ENCODE results near the gene ZSWIM4.

The ZSWIM4 gene

DNA sequence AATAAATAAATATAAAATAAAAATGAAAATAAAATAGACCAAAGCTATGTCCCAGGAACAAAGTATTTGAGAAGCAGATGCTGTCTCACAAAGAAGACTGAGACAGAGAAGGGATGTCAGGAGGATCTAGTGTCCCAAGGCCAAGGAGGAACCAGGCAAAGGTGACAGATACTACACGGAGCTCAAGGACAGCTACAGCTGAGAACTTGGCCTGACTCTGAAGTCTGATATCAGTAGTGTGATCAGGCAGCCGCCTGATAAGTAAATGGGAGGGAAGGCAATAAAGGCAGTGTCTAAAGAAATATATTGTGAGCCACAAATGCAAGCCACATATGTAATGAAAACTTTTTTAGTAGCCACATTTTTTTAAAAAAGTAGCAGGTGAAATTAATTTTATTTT lies 61.3 kb downstream of the ZSWIM4 start:
- no peak for ATAC-seq
- no peak for TF ChIP-seq ZC3H10 (CRISPR knock-in tag; IDR thresholded peaks at IDR 0.05)
- TF ChIP-seq POU6F1 (CRISPR knock-in tag; IDR thresholded peaks at IDR 0.05; ENCODE audit: borderline replicate concordance, low read depth), result no peak
- TF ChIP-seq ARNTL (CRISPR knock-in tag; IDR thresholded peaks at IDR 0.05; ENCODE audit: borderline replicate concordance, low read depth), result no peak
- TF ChIP-seq TOX (CRISPR knock-in tag; IDR thresholded peaks at IDR 0.05; ENCODE audit: borderline replicate concordance), result no peak
- no peak for TF ChIP-seq PATZ1 (CRISPR knock-in tag; IDR thresholded peaks at IDR 0.05; ENCODE audit: borderline replicate concordance)
- TF ChIP-seq PPARA (CRISPR knock-in tag; IDR thresholded peaks at IDR 0.05; ENCODE audit: borderline replicate concordance), result no peak
- no peak for TF ChIP-seq ZNF8 (CRISPR knock-in tag; IDR thresholded peaks at IDR 0.05)
- TF ChIP-seq TSHZ2 (CRISPR knock-in tag; IDR thresholded peaks at IDR 0.05), result no peak
- no peak for TF ChIP-seq ESRRG (CRISPR knock-in tag; IDR thresholded peaks at IDR 0.05)
- TF ChIP-seq GLIS3 (CRISPR knock-in tag; IDR thresholded peaks at IDR 0.05), result no peak
- TF ChIP-seq ISL1 (CRISPR knock-in tag; IDR thresholded peaks at IDR 0.05), result no peak
- TF ChIP-seq TCF4 (CRISPR knock-in tag; IDR thresholded peaks at IDR 0.05; ENCODE audit: borderline replicate concordance), result no peak
- no peak for TF ChIP-seq BACH2 (CRISPR knock-in tag; IDR thresholded peaks at IDR 0.05; ENCODE audit: borderline replicate concordance)
- TF ChIP-seq ZNF70 (CRISPR knock-in tag; IDR thresholded peaks at IDR 0.05), result no peak
- TF ChIP-seq OSR1 (CRISPR knock-in tag; IDR thresholded peaks at IDR 0.05), result no peak
- TF ChIP-seq SNAI2 (CRISPR knock-in tag; IDR thresholded peaks at IDR 0.05), result no peak
- TF ChIP-seq ZFP3 (CRISPR knock-in tag; IDR thresholded peaks at IDR 0.05), result no peak

DNA sequence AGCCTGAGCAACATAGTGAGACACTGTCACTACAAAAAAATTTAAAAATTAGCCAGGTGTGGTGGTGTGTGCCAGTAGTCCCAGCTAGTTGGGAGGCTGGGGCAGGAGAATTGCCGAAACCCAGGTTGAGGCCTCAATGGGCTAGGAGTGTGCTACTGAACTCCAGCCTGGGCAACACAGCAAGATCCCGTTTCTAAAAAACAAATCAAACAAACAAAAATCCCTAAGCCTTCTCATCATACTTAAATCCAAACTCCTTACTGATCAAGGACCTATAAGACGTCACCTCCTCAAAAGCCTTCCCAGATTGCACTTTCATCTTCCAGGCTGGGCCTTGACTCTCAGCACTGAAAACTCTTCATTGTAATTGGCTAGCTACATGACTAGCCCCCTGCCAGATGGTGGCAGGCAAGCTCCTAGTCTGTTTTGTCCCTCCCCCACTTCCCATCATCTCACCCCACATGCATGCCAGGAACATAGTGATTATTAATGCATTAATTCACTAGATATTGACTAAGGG lies 64.2 kb downstream of the ZSWIM4 start:
- ATAC-seq, result no peak
- TF ChIP-seq ZFP3 (CRISPR knock-in tag; IDR thresholded peaks at IDR 0.05), result peak; percentile 61; the same call in 1 of the 2 replicates
- TF ChIP-seq ZNF70 (CRISPR knock-in tag; IDR thresholded peaks at IDR 0.05), result no peak
- no peak for TF ChIP-seq GLIS3 (CRISPR knock-in tag; IDR thresholded peaks at IDR 0.05)

- no peak for ATAC-seq
- TF ChIP-seq RARB (CRISPR knock-in tag; IDR thresholded peaks at IDR 0.05) (no peak), OSR1 (CRISPR knock-in tag; IDR thresholded peaks at IDR 0.05) (no peak), ZNF8 (CRISPR knock-in tag; IDR thresholded peaks at IDR 0.05) (no peak), SNAI2 (CRISPR knock-in tag; IDR thresholded peaks at IDR 0.05) (no peak), PATZ1 (CRISPR knock-in tag; IDR thresholded peaks at IDR 0.05; ENCODE audit: borderline replicate concordance) (no peak), ZC3H10 (CRISPR knock-in tag; IDR thresholded peaks at IDR 0.05) (no peak), TOX (CRISPR knock-in tag; IDR thresholded peaks at IDR 0.05; ENCODE audit: borderline replicate concordance) (no peak)
Observed at GRCh38 chr19:13860679-13861391, 65.6 kb downstream of the ZSWIM4 start.

DNA sequence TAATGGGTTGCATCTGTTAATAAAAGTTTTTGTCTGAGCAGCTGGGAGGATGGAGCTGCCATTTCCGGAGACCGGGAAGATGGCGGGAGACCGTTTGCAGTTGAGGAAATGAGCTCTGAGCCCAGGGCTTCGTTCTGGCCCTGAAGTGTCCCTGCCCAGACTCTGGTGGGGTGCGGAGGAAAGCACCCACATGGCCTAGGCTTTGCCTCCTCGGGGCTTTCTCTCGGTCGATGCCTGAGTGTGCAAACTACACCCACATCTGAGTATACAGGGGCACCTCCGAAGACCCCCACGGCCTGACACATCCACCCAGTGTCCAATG lies 66.1 kb downstream of the ZSWIM4 start:
- no peak for TF ChIP-seq ISL1 (CRISPR knock-in tag; IDR thresholded peaks at IDR 0.05)
- TF ChIP-seq BACH2 (CRISPR knock-in tag; IDR thresholded peaks at IDR 0.05; ENCODE audit: borderline replicate concordance), result no peak
- TF ChIP-seq RARB (CRISPR knock-in tag; IDR thresholded peaks at IDR 0.05), result no peak
- no peak for TF ChIP-seq OSR1 (CRISPR knock-in tag; IDR thresholded peaks at IDR 0.05)
- TF ChIP-seq PPARA (CRISPR knock-in tag; IDR thresholded peaks at IDR 0.05; ENCODE audit: borderline replicate concordance), result no peak
- no peak for TF ChIP-seq POU6F1 (CRISPR knock-in tag; IDR thresholded peaks at IDR 0.05; ENCODE audit: borderline replicate concordance, low read depth)
- TF ChIP-seq CSDC2 (CRISPR knock-in tag; IDR thresholded peaks at IDR 0.05), result no peak
- ATAC-seq, result no peak

Data from SK-N-SH treated with all-trans-retinoic acid at 6 μM for 48 hours (cell line).